ENCODE measurements around the gene KCNG2.

Gene KCNG2

DNA sequence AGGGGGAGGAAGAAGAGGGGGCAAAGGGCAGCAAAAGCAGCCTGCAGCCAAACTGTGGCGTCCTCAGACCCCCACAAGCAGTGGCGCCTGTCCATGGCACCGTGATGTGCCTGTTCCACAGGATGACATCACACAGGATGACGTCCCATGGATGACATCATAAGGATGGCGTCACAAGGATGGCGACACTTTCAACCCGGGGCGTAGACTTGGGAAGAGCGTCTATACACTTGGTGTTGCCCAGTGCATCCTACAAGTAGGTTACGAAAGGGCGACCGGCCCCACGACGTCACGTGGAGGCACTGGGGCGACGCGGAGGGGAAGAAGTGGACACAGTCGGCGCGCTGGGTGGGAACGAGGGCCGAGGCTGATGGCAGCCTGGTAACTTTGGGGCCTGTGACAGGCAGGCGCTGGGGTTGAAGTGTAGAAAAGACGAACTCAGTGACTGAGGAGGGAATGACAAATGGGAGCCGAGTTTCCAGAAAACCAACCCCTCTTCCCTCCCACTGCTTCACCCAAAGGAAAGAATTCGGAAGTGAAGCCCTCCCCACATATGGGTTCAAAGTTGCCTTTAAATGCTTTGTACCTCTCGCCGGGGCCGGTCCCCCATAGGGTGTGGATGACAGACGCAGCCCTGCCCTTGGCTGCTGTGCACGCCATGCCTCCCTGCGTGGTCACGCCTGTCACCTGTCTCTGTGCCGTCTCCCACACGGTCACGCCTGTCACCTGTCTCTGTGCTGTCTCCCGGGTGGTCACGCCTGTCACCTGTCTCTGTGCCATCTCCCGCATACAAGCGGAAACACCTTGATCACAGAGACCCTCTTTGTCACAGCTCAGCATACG lies 13.4 kb upstream of the KCNG2 start:
- DNase-seq (ENCODE audit: low read depth in 1 of 2, low spot score in 1 of 2): no peak

DNA sequence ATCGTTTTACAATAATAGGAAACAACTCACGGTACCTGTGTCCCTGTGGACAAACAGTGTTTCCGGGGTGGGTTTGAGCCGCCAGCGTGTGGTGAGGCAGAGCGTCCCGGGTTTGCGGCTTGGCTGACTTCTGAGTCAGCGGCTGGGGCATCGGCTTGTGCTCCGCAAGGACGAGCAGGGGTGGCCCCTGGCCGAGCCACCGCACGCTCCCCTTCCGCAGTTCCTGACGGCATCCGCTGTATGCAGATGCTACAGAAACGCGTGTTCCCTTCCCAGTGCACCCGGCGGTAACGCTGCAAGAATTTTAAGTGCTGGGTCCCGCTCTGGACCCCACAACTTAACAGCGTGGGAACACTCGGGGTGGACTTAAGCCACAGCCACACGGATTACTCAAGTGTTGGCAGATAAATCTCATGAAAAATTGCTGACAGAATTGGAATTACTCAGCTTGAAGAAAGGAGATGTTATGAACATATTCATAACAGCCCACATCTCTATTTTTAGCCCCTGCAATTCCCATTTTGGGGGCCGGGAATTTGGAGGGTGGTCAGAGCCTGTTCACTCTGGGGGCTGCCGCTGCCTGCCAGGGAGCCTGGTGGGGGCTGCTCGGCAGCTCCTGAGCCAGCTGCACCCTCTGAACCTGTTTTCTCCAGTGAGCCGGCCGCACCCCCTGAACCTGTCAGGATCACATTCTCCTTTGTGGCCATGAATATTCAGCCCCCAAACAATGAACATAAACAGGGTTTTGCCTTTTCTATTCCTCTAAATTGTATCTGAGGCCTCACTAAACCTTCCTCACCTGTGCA lies 12.6 kb upstream of the KCNG2 start:
- DNase-seq (ENCODE audit: low read depth in 1 of 2, low spot score in 1 of 2): no peak

DNA sequence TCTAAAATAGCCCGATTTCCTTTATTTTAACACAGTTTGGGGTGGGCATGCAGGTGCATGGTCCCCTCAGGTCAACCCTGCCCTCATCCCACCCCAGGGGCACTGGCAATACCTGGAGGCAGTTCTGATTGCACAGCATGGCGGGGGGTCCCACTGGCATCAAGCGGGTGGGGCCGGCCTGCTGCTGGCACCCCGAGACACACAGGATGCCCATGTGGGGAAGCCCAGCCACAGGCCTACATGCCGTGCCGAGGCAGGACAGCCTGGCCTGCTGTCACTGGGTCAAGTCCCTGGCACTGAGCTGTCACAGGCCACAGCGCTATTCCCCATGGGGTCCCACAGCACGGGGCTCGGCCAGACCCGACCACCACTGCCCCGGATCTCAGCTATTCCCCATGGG lies 11.9 kb upstream of the KCNG2 start:
- DNase-seq (ENCODE audit: low read depth in 1 of 2, low spot score in 1 of 2): no peak

DNA sequence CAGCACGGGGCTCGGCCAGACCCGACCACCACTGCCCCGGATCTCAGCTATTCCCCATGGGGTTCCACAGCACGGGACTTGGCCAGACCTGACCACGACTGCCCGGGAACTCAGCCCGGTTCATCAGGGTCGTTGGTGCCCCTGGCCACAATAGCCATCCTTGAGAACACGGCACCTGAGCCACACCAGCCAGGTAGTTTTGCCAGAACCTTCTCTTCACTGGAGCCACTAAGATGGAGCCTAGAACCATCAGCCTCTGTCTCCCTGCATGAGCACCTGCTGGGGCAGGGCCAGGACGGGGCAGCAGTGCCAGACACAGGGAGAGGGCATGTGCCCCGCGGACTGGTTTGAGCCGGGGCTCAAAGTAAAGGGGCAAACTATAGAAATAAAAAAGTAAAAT lies 11.4 kb upstream of the KCNG2 start:
- DNase-seq (ENCODE audit: low read depth in 1 of 2, low spot score in 1 of 2): no peak

DNA sequence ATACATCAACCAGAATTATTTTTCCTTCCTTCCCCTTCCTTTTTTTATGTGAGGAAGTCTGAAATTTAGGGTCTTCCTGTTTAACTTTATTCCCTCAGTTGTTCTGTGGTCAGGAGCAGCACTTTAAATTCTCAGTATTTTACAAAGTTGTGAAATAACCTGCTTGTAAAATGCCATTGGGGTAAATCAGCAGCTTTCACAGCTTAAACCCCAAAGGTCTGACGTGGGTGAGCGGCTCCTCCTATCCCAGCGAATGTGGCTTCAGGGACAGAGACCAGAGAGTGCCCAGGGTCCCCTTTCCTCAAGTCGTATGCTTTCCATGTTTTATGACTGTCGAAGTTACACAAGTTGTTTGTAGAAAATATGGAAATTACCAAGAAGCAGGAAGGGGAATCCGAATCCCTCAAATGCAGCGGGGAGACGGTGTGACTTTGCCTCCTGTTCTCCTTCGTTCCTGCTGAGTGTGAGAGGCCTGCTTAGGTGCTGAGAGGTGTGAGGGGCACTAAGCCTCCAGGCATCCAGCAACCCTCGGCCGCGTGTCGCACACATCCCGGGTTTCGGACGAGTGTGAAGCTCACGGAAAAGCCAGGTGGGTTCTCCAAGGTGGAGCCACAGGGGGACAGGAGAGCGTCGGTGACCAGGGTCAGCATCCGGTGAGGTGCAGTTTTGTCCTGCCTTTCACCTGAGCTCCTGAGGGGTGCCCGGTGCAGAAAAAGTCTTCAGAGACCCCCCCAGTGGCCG lies 10.8 kb upstream of the KCNG2 start:
- no peak for DNase-seq (ENCODE audit: low read depth in 1 of 2, low spot score in 1 of 2)

DNA sequence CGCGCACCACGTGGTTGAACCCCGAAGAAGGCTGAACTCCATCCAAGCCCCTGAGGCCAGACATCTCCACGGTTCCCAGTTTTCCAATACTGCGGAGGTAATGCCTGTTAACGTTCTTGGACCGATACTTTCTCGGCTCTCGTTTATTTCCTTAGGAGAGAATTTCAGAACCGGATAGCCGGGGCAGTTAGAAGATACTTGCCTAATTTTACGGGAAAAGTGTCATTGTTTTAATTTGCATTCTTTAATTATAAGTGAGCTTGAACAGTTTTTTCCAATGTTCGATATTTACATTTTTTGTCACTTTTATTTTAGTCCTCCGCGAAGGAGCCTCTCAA lies 10.2 kb upstream of the KCNG2 start:
- DNase-seq (ENCODE audit: low read depth in 1 of 2, low spot score in 1 of 2): no peak

DNA sequence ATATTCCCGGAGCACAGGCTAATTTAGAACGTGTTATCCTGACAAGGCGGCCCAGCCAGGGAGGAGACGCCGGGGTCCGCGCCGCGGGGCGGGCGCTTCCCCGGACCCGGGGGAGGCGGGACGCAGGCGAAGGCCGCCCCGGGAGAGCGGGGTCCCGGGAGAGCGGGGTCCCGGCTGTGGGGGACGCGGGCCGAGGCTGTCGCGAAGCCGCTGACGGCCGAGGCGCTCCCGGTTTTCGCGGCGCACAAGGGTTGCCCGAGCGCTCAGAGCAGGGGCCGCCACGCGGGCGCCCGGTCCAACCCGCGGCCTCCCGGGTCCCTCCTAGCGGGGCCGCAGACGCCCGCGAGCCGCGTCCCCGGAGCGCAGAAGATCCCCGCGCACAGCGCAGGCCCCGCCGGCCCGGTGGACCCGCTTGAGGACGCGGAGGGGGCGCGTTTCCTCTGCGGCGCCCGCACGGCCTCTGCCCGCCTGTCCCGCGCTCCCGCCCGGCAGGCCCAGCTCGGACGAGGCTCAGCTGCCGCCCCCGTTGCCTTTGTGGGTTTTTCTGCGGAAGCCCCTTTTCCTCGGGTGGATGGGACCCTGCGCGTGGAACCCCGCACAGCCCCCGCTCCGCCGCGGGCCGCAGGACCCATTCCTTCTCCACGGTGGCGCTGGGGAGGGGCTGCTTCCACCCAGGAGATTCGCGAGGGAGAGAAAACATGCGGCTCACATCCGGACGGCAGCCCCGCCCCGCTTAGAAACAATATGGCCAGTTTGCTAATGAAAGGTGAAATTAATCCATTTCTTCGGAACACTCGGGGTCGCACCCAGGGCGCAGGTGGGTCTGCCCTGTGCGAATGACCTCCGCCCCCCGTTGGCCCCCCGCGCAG lies 9.6 kb upstream of the KCNG2 start:
- no peak for DNase-seq (ENCODE audit: low read depth in 1 of 2, low spot score in 1 of 2)

DNA sequence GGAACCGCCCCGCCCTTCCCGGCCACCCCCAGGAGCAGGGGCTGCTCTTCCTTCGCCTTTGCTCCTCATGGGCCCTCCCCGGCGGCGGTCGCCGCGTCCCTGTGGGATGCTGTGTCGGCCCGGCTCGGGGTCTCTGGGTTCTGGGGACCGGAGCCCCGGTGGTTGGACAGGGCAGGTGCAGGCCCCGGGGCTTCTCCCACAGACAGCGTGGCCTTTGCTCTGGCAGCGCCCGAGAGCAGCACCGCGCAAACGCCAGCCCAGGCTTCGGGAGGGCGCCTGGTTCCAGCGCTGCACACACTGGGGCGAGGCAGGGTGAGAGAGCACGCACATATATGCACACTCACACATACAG lies 9.0 kb upstream of the KCNG2 start:
- no peak for DNase-seq (ENCODE audit: low read depth in 1 of 2, low spot score in 1 of 2)

DNA sequence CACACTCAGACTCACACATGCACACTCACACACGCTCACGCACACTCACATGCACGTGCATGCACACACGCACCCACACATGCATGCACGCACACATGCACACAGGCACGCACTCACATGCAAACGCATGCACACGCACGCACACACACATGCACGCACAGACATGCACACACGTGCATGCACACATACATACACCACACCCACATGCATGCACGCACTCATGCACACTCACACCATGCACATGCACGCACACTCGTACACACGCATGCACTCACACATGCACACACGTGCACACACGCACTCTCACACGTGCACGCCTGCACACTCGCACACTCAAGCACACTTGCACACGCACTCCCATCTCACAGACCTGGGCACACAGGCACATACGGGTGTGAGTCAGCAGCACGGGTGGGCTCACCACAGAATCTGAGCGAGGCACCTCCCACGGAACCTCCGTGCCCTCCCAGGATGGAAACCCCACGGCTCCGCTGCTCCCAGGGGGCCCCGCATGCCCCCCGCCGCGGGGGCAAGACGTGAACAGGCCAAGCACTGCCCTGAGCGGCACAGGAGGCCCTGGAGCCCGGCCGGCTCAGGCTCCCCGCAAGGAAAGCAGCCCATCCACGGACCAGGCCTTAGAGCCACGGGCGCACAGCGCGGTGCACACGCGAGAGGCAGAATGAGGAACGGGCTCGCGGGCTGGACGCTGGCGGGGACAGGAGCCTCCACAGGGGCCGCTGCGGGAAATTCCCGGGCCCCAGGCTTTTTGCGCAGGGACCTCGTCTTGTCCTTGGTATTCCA lies 8.4 kb upstream of the KCNG2 start:
- DNase-seq (ENCODE audit: low read depth in 1 of 2, low spot score in 1 of 2): no peak

DNA sequence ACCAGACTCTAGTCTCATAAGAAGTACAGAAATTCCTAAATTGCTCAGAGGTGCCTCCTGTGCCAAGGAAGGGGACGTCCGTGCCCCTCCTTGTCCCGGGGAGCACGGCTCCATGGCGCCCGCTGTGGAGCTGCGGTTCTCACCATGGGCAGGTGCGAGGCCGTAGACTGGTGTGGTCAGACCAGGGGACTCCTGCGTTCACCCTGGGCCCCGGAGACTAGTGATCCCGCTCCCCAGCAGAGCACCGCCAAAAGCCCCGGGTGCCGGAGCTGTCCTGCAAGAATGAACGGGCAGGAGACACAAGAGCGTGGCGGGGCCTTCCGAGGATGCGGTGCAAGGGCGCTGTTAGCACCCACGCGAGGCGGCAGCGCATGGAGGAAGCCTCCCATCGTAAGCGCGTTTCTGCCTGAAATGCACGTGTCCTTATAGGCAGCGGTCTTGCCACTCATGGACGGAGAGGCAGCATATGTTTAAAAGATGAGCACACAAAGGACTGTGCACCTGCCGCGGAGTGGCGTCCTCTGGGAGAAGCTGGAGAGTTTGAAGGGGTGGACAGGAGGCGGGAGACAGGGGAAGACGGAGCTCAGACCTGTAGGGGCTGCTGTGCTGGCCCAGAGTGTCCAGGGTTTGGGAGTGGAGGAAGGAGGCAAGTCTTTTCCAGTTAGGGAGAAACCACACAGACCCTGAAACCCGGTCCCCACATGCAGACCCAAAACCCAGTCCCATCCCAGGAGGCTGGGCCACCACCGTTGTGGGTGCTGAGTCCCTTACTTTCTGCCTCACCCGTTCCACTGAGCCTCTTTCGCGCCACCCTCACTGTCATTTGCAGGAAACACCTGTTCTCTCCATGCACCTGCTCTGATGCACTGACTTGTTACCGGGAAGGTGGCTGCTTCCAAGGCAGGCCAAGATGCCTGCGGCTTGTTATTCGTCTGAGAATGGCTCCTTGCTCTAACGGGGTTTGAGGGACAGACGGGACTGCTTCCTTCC lies 7.5 kb upstream of the KCNG2 start:
- DNase-seq (ENCODE audit: low read depth in 1 of 2, low spot score in 1 of 2): no peak

DNA sequence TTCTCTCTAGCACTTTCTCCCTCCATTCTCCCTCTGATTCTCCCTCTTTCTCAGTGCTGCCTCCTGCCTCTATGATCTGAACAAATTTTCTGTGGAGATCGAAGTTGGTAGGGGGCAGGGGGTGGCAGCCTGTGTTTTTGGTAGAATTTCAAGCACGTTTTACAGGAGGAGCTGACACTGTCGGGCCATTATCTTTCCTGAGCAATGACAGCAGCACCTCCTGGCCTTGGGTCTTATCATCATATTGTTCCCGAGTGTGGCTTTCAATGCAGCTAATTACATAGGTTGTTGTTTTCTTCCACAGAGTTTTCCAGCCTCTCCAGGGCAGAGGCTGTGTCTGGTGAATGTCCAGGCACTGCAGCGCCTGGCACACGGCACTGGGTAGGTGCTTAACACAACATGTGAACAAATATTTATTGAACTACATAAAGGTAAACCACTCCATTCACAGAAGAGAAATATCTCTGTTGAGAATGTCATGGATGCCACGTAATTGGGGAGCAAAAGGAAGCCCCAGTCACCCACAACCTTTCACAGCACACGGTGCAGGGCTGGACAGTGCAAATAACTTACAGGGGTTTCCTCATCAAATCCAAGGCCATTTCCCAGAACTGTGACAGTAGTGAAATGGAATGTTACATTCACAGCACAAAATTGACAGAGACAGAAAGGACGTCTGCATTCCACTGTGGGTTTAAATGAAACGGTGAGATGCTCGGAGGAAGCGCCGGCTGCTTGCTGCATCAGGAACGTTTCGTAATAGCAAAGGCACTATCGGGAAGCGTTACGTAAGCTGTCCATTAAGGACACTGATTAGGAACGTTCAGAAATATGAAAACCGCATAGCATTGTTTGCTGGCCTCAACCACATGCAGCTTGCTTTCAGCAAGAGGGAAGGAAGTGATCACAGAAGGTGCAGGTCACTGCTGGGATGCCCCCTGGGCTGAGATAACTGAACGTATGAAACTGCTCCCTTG lies 6.5 kb upstream of the KCNG2 start:
- DNase-seq (ENCODE audit: low read depth in 1 of 2, low spot score in 1 of 2): no peak

DNA sequence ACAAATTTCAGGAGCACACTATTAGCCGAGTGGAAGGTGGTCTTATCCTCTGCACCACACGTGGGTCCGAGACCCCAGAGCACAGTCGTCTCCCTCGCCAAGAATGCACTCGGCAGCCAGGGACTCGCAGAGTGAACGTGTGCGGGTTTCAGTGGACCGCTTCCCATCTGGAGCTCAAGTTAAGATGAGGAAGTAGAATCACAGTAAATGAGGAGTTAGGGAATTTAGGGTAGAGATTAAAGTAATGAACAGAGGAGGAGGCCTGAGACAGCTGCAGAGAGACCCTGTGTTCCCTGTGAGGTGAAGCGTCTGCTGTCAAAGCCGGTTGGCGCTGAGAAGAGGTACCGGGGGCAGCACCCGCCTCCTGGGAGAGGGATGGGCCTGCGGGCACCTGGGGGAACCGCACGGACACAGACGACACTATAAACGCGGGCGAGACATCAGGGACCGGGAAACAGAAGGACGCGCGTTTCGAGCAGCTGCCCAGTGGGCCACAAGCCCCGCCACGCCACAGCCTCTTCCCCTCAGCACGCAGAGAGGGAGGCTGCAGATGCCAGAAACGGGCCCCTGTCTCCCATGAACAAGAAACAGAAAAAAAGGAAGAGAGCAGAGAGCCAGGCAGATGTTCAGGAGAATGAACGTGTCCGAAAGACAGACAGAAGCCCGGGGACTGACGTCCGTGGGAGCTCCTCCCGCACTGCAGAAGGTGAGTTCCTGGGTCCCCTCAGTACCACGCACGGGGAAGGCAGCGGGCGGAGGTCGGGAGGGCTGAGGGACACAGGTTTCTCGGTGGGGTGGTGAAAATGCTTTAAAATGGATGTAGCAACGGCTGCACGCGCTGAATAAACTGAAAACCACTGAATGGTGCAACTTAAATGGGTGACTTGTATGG lies 5.4 kb upstream of the KCNG2 start:
- no peak for DNase-seq (ENCODE audit: low read depth in 1 of 2, low spot score in 1 of 2)

DNA sequence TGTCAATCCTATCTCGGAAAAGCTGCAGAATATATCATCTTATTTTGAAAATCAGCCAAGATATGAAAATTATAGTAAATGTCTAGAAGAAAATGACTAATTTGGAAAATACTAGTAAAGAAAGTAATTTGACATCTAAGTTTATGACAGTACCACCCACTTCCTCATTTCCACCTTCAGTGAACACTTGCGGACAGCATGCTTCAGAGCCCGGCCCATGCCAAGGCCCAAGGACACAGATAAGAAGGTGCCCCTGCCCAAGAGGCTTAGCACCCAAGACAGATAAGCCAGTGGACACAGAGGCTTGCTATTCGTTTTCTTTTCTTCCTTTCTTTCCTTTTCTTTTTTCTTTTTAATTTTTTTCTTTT lies 4.8 kb upstream of the KCNG2 start:
- DNase-seq (ENCODE audit: low read depth in 1 of 2, low spot score in 1 of 2): no peak

DNA sequence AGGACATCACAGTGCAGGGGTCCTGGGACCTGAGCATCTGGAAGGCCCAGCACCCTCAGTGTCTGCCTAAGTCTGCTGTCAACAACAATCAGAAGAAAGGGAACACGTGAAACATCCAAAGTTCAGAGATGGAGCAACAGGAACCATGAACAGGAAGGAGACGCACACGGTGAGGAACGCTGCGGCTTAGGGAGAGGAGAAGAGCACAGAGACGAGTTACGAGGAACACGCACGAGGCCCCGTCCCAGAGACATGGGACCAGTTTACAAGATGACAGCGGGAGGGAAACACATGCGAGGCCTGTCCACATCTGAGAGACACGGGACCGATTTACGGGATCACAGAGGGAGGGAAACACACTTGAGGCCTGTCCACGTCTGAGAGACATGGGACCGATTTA lies 2.9 kb upstream of the KCNG2 start:
- DNase-seq (ENCODE audit: low read depth in 1 of 2, low spot score in 1 of 2): no peak

DNA sequence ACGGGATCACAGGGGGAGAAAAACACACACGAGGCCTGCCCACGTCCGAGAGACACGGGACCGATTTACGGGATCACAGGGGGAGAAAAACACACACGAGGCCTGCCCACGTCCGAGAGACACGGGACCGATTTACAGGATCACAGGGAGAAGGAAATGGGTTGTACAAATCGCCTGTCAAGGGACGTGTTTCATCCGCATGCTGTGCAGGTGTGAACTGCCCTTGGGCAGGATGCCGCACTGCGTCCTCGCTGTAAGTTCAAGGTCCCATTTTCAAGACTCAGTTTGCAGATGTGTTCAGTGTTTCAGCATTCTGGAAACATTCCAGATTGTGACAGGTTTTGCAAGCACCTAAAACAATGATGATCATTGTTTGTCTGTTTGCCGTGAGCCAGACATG lies 2.3 kb upstream of the KCNG2 start:
- no peak for DNase-seq (ENCODE audit: low read depth in 1 of 2, low spot score in 1 of 2)

DNA sequence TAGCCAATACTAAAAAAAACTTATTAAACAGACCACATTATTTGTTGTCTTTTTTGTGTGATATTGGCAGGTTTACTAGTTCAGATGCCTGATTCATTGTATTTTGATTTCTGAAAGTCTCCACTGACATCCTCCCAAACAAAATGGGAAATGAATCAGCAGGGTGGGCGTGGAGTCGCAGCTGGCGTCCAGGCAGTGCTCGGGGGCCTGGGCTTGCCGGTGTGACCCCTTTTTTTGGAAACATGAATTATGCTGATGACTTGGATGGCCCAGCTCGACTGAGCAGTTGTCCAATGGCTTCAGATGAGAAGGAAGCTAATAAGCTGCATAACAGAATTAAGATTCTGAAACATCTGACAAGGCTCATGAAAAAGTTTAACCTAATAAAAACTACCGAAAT lies 1.7 kb upstream of the KCNG2 start:
- DNase-seq (ENCODE audit: low read depth in 1 of 2, low spot score in 1 of 2): no peak
